HL-60 (cell line): ENCODE results near the gene MAPK9.

ENCODE experiments used
- DNase-seq, 2 experiments: peaks; one replicate each; pipeline ENCODE4 v3.0.0-alpha.2; 2010 to 2020; ENCODE audit warnings: low read depth in 1 of 2, low spot score in 1 of 2
- H3K27ac ChIP-seq: fragments of 250-450 bp; sonication (Bioruptor Pico); replicated peaks from 2 replicates; pipeline ENCODE4 v1.5.1; 2020; ENCODE audit warnings: mild to moderate bottlenecking, moderate library complexity
- H3K27me3 ChIP-seq: fragments of 250-450 bp; sonication (Bioruptor Pico); 2 replicates; pipeline ENCODE4 v1.5.1; 2021; ENCODE audit warnings: mild to moderate bottlenecking, moderate library complexity; ENCODE audit not compliant: insufficient read depth, poor library complexity, severe bottlenecking
- H3K4me3 ChIP-seq: replicated peaks from 2 replicates; pipeline ENCODE4 v1.5.1; 2011; ENCODE audit warnings: mild to moderate bottlenecking, control low read depth, low read length; ENCODE audit not compliant: insufficient read depth
- CTCF ChIP-seq: IDR thresholded peaks from one replicate; pipeline ENCODE4 v1.5.1; 2011; ENCODE audit warnings: low read length, control low read depth, inconsistent platforms; ENCODE audit not compliant: insufficient read depth
- GABPA ChIP-seq: IDR thresholded peaks from 2 replicates; pipeline ENCODE4 v1.6.1; 2012; ENCODE audit warnings: low read depth
- POLR2AphosphoS5 ChIP-seq: IDR thresholded peaks from 2 replicates; pipeline ENCODE4 v1.6.1; 2012; ENCODE audit warnings: low read depth
- REST ChIP-seq: IDR thresholded peaks from 2 replicates; pipeline ENCODE4 v1.6.1; 2012; ENCODE audit warnings: low read depth; ENCODE audit not compliant: insufficient replicate concordance
- SPI1 ChIP-seq: IDR thresholded peaks from 2 replicates; pipeline ENCODE4 v1.6.1; 2012; ENCODE audit warnings: low read depth, mild to moderate bottlenecking, borderline replicate concordance

MAPK9 gene

GRCh38 chr5:180338001-180338707, 46.3 kb upstream of the MAPK9 start:
- no peak for DNase-seq
- TF ChIP-seq CTCF (no peak), GABPA (no peak), REST (no peak), SPI1 (no peak), POLR2AphosphoS5 (no peak)
- H3K4me3 ChIP-seq: no peak overlapping the region
- no peaks in the 10 kb centered on the region for H3K27me3 ChIP-seq
- no peak overlapping the region for H3K27ac ChIP-seq

GRCh38 chr5:180336234-180337020, 44.5 kb upstream of the MAPK9 start:
- no peak for DNase-seq
- TF ChIP-seq REST (no peak), POLR2AphosphoS5 (no peak), SPI1 (no peak), GABPA (no peak)
- Histone ChIP-seq H3K4me3 (no peak overlapping the region), H3K27me3 (no peaks in the 10 kb centered on the region), H3K27ac (no peak overlapping the region)

- DNase-seq: no peak
- TF ChIP-seq SPI1: no peak
- TF ChIP-seq POLR2AphosphoS5: no peak
- no peak for TF ChIP-seq GABPA
- no peak for TF ChIP-seq CTCF
- TF ChIP-seq REST: no peak
- H3K27ac ChIP-seq: no peak overlapping the region
- no peak overlapping the region for H3K4me3 ChIP-seq
- no peaks in the 10 kb centered on the region for H3K27me3 ChIP-seq
Observed at GRCh38 chr5:180335614-180336233, 43.8 kb upstream of the MAPK9 start.
